Thyroid gland (tissue), 4 donors: ENCODE data around the gene MAMLD1.

ENCODE experiments used
- POLR2A ChIP-seq, 2 donors: fragments of 450-650 bp; IDR thresholded peaks; one replicate each; pipeline ENCODE4 v1.6.1; 2017; ENCODE audit warnings: antibody characterized with exemption in 2 of 2, mild to moderate bottlenecking in 2 of 2, moderate library complexity in 1 of 2
- TF ChIP-seq, protein P1 (sequence below), 6 experiments: fragments of 200-600 bp in 3 of 6; fragments of 450-650 bp in 3 of 6; sonication (generic) in 3 of 6; IDR thresholded peaks; one replicate each; pipeline ENCODE4 v1.5.1; 2016 to 2019; ENCODE audit warnings: antibody characterized with exemption in 6 of 6, mild to moderate bottlenecking in 2 of 6, inconsistent platforms in 1 of 6, moderate library complexity in 1 of 6

DNA sequence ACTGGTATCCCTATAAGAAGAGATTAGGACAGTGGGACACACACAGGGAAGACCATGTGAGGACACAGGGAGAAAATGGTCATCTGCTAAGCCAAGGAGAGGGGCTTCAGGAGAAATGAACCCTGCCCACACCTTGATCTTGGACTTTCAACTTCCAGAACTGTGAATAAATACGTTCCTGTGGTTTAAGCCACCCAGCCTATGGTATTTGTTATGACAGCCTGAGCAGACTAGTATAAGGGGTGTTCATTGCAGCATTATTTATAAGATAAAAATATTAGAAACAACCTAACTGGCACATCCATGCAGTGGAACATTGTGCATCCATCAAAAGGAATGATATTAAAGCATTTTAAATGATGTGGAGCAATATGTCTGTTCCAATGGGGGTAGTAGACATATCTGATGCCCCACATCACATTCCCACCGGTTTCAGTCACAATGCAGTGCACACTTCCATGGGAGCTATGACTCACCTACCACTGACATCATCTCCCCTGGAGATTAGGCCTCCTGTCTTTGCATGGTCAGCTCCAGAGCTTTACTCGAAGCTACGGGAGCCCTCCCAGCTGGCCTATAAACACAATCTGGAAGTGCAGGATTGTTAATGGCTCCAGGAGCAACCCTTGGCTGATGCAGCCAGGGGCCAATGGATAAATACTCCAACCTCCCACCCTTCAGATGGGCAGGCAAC is 38.9 kb upstream of the MAMLD1 start:
- no peak for TF ChIP-seq POLR2A (IDR thresholded peaks at IDR 0.05)
- TF ChIP-seq, protein P1, sequence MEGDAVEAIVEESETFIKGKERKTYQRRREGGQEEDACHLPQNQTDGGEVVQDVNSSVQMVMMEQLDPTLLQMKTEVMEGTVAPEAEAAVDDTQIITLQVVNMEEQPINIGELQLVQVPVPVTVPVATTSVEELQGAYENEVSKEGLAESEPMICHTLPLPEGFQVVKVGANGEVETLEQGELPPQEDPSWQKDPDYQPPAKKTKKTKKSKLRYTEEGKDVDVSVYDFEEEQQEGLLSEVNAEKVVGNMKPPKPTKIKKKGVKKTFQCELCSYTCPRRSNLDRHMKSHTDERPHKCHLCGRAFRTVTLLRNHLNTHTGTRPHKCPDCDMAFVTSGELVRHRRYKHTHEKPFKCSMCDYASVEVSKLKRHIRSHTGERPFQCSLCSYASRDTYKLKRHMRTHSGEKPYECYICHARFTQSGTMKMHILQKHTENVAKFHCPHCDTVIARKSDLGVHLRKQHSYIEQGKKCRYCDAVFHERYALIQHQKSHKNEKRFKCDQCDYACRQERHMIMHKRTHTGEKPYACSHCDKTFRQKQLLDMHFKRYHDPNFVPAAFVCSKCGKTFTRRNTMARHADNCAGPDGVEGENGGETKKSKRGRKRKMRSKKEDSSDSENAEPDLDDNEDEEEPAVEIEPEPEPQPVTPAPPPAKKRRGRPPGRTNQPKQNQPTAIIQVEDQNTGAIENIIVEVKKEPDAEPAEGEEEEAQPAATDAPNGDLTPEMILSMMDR (IDR thresholded peaks at IDR 0.05), result no peak
